OCI-LY1 (cell line): Measurements from ENCODE around the gene CAPN12.
"Not testable (repeated sequence)": the region's sequence is repeated elsewhere in the genome, so short reads cannot be mapped to it uniquely, and the experiment has no call there.

Experiments used
- CTCF ChIP-seq: fragments of 200-600 bp; sonication (generic), shearing (Covaris generic); IDR thresholded peaks from 2 replicates; pipeline ENCODE4 v1.5.1; 2017; ENCODE audit warnings: mild to moderate bottlenecking, antibody characterized with exemption, low read length, moderate library complexity, mixed read lengths
- EZH2 ChIP-seq: fragments of 200-600 bp; sonication (generic), shearing (Covaris generic); IDR thresholded peaks from 2 replicates; pipeline ENCODE4 v1.8.0; 2017; ENCODE audit warnings: borderline replicate concordance, mixed run types, mild to moderate bottlenecking, antibody characterized with exemption, low read length, moderate library complexity, mixed read lengths

GRCh38 chr19:38770949-38771275 lies 26.6 kb upstream of the CAPN12 start:
- not testable (repeated sequence) for TF ChIP-seq CTCF, EZH2
